ENCODE measurements around the gene B4GALNT3.
A peak's percentile ranks its signal among the peaks of the same experiment; 100 is the strongest.

The B4GALNT3 gene

GRCh38 chr12:541676-542324, 82.1 kb downstream of the B4GALNT3 start:
- DNase-seq: no peak

GRCh38 chr12:542395-543113, 82.8 kb downstream of the B4GALNT3 start:
- DNase-seq: no peak

- DNase-seq: no peak
These were observed 83.3 kb downstream of the B4GALNT3 start for GRCh38 chr12:543114-543451.

DNA sequence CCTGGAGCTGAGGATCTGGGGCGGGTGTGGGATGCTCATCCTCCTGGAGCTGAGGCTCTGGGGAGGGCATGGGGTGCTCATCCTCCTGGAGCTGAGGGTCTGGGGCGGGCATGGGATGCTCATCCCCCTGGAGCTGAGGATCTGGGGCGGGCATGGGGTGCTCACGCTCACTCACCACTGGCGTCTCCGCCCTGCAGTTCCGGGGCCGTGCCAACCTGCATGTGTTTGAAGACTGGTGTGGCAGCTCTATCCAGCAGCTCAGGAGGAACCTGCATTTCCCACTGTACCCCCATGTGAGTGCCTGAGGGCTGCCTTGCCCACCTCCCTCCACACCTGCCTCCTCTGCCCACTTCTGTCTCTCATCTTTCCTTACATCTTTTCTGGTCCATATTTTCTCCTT, 84.4 kb downstream of the B4GALNT3 start:
- no peak for DNase-seq

DNA sequence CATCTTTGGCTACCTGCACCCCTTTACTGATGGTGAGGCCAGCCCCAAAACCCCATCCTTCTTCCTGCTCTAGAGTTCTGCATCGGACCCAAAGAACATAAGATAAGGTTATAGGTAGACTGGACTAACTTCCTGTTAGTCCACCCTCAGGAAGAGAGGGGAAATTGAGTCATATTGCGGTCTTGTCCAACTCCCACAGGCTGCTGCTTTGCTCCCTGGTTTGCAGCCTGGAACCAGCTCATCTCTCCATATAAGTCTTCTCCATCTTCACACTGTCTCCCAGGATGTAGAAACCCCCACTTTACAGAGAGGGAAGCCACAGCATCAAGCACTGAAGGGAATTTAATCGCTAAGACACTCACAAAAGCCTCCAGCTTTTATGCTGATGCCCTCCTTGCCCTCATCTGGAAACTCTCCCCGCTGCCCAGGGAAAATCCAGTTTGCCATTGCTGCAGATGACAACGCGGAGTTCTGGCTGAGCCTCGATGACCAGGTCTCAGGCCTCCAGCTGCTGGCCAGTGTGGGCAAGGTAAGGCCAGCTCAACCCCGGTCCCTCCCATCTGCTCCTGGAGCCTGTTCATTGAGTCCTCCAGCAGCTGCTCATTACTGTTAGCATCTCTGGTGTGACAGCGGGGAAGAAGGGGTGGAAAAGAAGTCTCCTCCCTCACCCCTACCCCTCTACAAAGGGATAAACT, 85.3 kb downstream of the B4GALNT3 start:
- no peak for DNase-seq

DNA sequence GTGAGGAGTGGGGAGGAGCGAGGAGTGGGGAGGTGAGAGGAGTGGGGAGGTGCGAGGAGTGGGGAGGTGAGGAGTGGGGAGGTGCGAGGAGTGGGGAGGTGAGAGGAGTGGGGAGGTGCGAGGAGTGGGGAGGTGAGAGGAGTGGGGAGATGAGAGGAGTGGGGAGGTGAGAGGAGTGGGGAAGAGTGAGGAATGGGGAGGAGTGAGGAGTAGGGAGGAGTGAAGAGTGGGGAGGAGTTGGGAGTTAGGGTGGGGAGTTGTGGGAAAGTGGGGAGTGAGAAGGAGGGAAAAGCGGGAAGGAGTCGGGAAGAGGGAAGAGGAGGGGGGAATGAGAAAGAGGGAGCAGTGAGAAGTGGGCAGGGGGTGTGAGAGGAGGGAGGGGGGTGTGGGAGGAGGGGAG, 86.1 kb downstream of the B4GALNT3 start:
- no peak for DNase-seq

GRCh38 chr12:546265-546919, 86.7 kb downstream of the B4GALNT3 start:
- DNase-seq: no peak

DNA sequence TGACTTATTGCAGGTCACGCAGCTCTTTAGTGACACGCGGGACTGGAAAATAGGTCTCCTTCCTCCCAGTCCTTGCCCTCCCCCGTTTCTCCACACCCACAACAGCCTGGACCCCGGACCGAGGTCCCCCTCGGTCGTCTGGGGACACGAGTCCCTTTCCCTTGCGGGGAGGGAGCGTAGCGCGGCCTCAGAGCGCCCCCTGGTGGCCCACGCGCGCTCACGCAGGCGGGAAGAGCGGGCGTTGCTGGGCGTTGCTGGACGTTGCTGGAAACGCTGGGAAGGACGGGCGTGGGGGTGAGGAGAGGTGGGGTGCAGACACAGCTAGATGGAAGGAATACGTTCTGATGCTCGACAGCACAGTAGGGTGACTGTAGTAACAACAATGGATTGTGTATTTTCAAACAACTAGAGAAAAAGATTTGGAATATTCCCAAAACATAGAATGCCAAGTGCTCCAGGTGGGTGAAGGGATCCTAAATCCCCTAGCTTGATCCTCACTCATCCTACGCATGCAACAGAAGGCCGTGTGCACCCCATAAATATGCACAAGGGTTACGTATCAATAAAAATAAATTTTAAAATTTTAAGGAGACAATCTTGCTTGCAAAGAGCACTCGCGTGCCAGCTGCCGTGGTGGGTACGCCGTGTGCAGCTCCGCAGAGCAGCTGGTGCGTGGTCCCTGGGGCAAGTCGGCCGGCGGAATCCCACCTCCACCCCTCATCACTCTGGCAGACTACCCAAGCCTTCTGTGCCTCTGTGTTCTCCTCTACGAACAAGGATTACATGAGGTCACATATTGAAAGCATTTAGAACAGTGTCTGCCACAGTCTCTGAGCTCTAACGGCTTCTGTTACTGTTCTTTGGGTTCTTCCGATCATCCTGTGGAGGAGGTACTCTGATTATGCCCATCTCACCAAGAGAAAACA, 87.4 kb downstream of the B4GALNT3 start:
- no peak for DNase-seq

GRCh38 chr12:547883-548470, 88.2 kb downstream of the B4GALNT3 start:
- DNase-seq: no peak

- no peak for DNase-seq
These were observed 89.8 kb downstream of the B4GALNT3 start for GRCh38 chr12:549476-550082.

GRCh38 chr12:550473-551260, 90.9 kb downstream of the B4GALNT3 start:
- no peak for DNase-seq

- DNase-seq: no peak
These were observed 92.7 kb downstream of the B4GALNT3 start for GRCh38 chr12:552466-552865.

DNA sequence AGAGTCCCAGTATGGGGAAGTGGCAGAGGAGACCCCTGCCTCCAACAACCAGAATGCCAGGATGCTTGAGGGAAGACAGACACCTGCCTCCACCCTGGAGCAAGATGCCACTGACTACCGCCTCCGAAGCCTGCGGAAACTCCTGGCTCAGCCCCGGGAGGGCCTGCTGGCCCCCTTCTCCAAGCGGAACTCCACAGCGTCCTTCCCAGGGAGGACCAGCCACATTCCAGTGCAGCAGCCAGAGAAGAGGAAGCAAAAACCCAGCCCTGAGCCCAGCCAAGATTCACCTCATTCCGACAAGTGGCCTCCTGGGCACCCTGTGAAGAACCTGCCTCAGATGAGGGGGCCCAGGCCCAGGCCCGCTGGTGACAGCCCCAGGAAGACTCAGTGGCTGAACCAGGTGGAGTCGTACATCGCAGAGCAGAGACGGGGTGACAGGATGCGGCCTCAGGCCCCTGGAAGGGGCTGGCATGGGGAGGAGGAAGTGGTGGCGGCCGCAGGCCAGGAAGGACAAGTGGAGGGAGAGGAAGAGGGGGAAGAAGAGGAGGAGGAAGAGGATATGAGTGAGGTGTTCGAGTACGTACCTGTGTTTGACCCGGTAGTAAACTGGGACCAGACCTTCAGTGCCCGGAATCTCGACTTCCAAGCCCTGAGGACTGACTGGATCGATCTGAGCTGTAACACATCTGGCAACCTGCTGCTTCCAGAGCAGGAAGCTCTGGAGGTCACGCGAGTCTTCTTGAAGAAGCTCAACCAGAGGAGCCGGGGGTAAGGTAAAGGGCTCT, 93.7 kb downstream of the B4GALNT3 start:
- no peak for DNase-seq

GRCh38 chr12:554001-554285, 94.2 kb downstream of the B4GALNT3 start:
- no peak for DNase-seq

DNA sequence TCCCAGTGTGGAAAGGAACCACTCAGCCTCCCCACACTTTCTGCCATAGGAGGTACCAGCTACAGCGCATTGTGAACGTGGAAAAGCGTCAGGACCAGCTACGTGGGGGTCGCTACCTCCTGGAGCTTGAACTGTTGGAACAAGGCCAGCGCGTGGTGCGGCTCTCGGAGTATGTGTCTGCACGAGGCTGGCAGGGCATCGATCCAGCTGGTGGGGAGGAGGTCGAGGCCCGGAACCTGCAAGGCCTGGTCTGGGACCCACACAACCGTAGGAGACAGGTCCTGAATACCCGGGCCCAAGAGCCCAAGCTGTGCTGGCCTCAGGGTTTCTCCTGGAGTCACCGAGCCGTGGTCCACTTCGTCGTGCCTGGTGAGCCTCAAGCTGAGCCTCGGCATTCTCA, 96.8 kb downstream of the B4GALNT3 start:
- no peak for DNase-seq

GRCh38 chr12:558580-558979, 98.8 kb downstream of the B4GALNT3 start:
- no peak for DNase-seq

- no peak for DNase-seq
These were observed 99.6 kb downstream of the B4GALNT3 start for GRCh38 chr12:559208-559905.

DNA sequence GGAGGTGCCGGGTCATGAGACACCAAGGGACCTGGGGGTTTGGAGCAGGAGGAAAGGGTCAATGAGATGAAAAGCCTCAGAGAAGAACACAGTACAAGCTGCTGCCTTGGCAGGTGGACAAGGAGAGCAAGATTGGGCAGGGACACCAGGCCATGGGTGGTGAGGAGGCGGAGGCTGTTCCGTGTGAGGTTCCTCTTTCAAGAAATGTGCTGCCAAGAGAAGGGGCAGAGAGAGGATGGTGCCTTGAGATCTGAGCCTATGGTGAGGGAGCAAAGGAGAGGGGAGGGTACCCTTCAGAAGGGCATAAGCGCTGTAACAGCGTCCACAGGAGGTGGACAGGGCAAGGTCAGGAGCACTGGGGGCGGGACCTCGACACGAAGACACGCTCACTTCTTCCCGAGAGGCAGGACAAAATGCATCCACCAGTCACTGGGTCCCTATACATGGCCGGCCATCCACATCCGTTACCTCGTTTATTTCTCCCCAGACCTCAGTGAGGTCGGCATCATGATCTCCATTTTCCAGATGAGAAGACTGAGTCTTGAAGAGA, 100.2 kb downstream of the B4GALNT3 start:
- no peak for DNase-seq

DNA sequence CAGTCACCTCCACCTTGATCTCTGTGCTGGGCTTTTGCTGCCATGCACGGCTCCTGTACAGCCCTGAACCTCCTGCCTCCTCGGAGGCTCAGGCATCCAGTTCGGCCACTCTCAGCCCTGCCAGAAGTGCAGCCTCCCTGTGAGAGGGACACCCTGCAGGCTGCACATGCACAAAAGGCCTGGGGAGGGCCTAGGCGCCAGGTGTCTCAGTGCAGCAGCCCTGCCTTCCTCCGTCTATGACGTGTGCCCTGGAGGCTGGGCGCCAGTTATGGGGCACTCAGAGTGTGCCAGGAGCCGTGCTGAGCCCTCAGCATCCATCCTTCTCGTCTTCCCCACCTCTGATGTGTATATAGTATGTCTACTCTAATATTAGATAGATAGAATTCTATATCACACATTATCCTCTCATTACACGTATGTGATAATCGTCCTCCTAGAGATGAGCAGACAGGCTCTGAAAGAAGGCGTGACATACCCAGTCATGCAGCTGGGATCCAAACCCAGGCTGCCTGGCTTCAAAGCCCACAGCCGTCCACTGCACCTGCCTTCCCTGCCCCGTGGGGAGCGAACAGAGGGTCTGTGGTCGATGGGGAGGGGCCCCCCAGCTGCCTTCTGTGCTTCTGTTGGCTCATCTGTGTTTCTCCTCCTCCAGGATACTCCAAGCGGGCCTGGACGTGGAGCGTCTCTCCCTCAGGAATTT, 101.1 kb downstream of the B4GALNT3 start:
- DNase-seq: peak; percentile 57

All from SHP77 (cell line).